Hematopoietic multipotent progenitor cell treated with erythropoietin and hydrocortisone succinate and interleukin-3 and kit ligand, for 8 days (in vitro differentiated cells): ENCODE measurements around the gene EVI2B.
A peak's percentile ranks its signal among the peaks of the same experiment; 100 is the strongest.
"Not testable (repeated sequence)": the region's sequence is repeated elsewhere in the genome, so short reads cannot be mapped to it uniquely, and the experiment has no call there.

Experiments used
- DNase-seq: peaks from one replicate; pipeline ENCODE4 v3.0.0-alpha.2; 2015

EVI2B gene

GRCh38 chr17:31313982-31314781 lies at the start of gene EVI2B:
EVI2B (minus strand) TSS chr17:31314054; CDS start chr17:31305609, 8,445 bp downstream.
- peak; percentile 66 for DNase-seq

GRCh38 chr17:31357839-31358394 lies 44.1 kb upstream of the EVI2B start:
- no peak for DNase-seq

GRCh38 chr17:31357091-31357490 lies 43.2 kb upstream of the EVI2B start:
- no peak for DNase-seq

GRCh38 chr17:31355935-31356334 lies 42.1 kb upstream of the EVI2B start:
- DNase-seq = no peak

- DNase-seq = no peak
Measured at GRCh38 chr17:31349454-31349853, 35.6 kb upstream of the EVI2B start.

GRCh38 chr17:31345191-31345747 lies 31.4 kb upstream of the EVI2B start:
- not testable (repeated sequence) for DNase-seq

- peak; percentile 65 for DNase-seq
Measured at GRCh38 chr17:31339906-31340661, 26.2 kb upstream of the EVI2B start.

- DNase-seq = no peak
Measured at GRCh38 chr17:31329221-31329620, 15.4 kb upstream of the EVI2B start.

- no peak for DNase-seq
Measured at GRCh38 chr17:31328160-31328535, 14.3 kb upstream of the EVI2B start.

- DNase-seq = no peak
Measured at GRCh38 chr17:31327534-31328159, 13.8 kb upstream of the EVI2B start.

GRCh38 chr17:31323551-31323950 lies 9.7 kb upstream of the EVI2B start:
- DNase-seq = no peak

GRCh38 chr17:31321966-31322365 lies 8.1 kb upstream of the EVI2B start:
- no peak for DNase-seq

GRCh38 chr17:31321481-31321880 lies 7.6 kb upstream of the EVI2B start, which contains the start of gene EVI2A:
EVI2A (minus strand) TSS chr17:31321622; CDS start chr17:31319013, 2,609 bp downstream.
- DNase-seq = peak; percentile 64

- no peak for DNase-seq
Measured at GRCh38 chr17:31320791-31321190, 6.9 kb upstream of the EVI2B start.

- no peak for DNase-seq
Measured at GRCh38 chr17:31320241-31320640, 6.4 kb upstream of the EVI2B start.

- DNase-seq = no peak
Measured at GRCh38 chr17:31318851-31319661, 5.2 kb upstream of the EVI2B start.

- DNase-seq = peak; percentile 48
Measured at GRCh38 chr17:31318298-31318801, 4.5 kb upstream of the EVI2B start.

- DNase-seq = no peak
Measured at GRCh38 chr17:31314782-31315100, 887 bp upstream of the EVI2B start.

- not testable (repeated sequence) for DNase-seq
Measured at GRCh38 chr17:31312223-31312622, 1.6 kb downstream of the EVI2B start.

GRCh38 chr17:31311526-31311925 lies 2.3 kb downstream of the EVI2B start:
- DNase-seq = peak; percentile 15

- DNase-seq = no peak
Measured at GRCh38 chr17:31310886-31311285, 3.0 kb downstream of the EVI2B start.

GRCh38 chr17:31310260-31310659 lies 3.6 kb downstream of the EVI2B start:
- no peak for DNase-seq
